Activated CD8-positive, alpha-beta memory T cell treated with anti-CD3 and anti-CD28 coated beads, Interleukin-2, amount 50 U/mL, for 24 hours (primary cell): Measurements from ENCODE around the gene NOXRED1.
"Not testable (repeated sequence)": the region's sequence is repeated elsewhere in the genome, so short reads cannot be mapped to it uniquely, and the experiment has no call there.

Experiments
- DNase-seq: peaks from one replicate; pipeline ENCODE4 v3.0.0-alpha.2; 2020; ENCODE audit errors: extremely low read depth

NOXRED1 gene, protein sequence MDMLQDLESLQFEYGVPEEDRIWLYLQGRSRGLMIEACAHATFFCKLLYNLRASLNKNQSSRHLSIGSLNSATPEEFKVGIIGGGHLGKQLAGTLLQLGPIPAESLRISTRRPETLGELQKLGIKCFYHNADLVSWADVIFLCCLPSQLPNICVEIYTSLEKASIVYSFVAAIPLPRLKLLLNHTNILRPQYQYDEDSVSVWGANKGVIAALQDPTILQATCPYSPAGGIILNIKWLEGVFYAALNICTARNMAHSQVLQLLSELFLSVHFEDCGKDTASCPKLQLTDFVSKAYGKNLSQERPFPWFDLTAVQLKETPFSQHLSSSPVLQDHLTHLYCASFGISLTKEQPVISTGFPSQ

DNA sequence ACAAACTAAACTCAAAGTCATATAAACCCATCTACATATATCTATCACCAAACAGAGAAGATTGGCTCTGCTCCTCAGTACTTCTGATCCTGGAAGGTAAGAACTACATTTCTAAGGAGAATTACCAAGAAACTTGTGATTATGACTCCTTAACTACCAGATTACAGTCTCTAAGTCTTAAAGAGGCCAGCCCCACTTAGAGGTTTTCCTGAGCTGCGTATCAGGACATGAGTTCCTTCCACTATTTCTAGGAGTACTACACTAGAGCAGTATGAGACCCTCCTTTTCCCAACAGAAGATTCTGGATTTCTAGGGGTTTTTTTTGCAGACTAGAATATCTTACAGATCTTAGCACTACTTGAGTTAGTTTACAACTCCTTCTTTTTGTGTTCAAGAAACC, at the start of gene NOXRED1:
TSS of gene NOXRED1 (minus strand) at position 101 of the 400 bp plus-strand sequence. CDS start 634 bp downstream, outside the sequence.
- DNase-seq = no peak

DNA sequence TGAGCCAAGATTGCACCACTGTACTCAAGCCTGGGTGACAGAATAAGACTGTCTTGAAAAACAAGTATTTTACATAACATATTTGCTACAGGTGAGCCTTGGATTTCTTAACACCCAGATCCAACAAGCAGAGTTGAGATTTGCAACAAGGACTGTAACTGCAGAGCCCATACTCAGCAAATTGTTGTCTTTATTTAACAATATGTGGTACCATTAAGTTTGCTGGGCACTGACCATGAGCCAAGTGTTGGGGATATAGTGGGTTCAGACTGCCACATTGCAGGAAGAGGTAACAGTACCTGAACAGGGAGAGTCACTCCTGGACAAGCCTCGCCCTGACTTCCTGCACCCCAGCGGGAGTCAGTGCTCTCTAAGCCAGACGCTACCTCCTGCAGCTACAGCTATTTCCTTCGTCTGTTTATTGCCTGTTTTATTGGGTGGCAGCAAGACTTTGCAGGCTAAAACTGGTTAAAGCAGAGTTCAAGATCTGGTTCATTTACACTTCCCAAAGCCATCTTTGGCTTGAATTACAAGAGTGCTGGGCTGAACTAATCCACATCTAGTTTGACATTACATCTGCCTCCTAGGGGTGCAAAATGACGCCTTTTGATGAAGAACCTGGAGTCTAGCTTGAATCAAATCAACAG, 47.0 kb upstream of the NOXRED1 start:
- DNase-seq = no peak

DNA sequence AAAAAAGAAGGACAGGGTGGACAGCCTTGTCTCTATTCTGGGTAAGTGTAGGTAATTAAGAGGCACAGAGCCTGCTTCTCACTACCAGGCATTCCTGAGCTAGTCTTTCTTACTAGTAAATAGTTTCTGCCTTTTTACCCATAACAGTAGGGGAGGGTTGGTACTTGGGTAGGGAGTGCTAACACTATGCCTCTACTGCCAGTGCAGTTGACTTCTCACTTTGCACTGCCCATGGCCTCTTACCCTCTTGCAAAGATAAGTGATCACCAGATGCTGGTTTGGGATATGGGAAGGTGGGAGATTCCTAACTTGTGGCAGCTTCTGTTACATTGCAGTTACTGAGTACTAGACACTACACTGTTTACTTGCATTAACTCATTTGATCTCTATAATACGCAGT, 46.2 kb upstream of the NOXRED1 start:
- DNase-seq = no peak

DNA sequence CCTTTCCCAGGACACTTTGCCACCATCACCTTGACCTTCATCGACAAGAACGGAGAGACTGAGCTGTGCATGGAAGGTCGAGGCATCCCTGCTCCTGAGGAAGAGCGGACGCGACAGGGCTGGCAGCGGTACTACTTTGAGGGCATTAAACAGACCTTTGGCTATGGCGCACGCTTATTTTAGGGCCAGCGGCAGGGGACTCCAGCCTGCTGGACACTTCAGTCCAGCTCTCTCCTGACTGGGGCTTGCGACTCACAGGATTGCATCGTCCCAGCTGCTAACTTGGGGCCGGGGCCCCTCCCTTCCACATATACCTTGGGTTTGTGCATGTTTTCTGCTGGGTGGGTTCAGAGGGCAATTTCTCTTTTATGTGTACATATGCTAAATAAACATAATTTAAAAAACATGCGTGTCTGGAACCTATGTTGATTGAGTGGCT, 45.8 kb upstream of the NOXRED1 start:
- DNase-seq = no peak

DNA sequence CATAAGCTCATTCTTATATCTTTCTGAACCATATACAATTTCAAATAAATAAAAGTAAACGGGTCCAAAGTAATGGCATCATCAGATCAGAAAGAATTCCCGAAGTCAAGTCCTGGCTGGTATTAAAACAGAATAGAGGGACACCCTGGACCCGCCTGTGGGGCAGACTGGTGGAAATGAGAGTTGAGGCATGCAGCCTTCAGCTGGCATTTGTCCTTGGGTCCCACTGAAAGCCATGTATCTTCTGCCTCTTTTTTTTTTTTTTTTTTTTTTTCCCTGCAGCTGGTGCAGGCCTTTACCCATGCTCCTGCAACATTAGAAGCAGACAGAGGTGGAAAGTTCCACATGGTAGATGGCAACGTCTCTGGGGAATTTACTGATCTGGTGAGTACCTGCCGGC, 44.5 kb upstream of the NOXRED1 start:
- no peak for DNase-seq

DNA sequence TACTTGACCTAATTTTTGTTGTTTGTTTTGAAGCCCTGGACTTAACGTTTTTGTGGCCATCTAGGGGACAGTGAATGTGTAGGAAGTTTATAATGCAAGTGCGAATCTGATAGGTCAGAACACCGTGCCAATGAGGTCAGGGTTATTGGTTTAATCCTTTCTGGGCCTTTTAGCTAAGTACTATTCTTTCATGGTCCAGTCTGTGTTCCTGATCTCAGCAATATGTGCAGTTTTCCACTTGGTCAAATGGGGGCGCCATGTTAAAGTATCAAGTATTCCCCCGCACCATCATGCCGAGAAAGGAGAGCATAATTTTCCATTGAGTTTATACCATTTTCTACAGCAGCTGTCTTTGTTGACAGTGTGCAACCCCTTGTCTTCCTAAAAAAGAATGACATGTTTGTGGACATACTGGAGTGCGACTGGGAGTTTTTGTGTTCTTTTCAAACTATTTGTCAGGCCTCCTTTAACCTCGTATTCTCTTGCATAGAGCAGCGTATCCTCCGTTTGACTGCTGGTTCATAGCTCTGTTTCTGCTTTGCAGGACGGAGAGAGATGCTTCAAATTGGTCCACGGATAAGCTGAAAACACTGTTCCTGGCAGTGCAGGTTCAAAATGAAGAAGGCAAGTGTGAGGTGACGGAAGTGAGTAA, 35.9 kb upstream of the NOXRED1 start:
- peak; percentile 45 for DNase-seq

DNA sequence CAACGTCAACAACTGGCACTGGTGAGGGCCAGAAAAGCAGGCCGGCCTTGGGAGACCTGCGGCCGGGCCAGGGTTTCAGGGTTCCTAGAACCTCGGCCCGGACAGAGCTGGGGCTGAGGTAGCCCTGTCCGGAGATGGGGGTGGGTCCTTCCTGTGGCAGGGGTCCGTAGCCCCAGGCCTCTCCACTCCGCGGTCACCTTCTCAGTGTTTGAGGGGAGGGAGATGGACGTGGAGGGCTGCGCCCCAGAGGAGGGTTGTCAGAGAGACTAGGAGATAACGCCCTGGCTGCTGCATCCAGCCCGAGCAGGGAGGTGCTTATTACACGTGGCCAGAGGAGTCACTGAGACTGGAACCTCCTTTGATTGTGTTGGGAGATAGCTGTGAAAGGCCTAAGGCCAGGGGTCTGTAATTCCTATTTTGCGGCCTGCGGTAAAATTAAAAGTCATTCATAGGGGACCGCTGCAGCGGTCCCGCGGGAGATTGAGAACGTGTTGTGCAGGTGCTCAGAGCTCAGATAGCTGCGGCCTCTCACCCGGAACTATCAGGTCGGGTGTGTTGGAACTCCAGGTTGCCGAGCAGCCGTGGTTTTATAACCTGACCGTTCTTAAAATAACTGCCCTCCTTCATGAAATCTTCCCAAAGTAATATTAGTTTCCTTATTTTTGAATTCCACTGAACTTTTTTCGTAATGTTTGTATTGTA, 35.1 kb upstream of the NOXRED1 start:
- no peak for DNase-seq

DNA sequence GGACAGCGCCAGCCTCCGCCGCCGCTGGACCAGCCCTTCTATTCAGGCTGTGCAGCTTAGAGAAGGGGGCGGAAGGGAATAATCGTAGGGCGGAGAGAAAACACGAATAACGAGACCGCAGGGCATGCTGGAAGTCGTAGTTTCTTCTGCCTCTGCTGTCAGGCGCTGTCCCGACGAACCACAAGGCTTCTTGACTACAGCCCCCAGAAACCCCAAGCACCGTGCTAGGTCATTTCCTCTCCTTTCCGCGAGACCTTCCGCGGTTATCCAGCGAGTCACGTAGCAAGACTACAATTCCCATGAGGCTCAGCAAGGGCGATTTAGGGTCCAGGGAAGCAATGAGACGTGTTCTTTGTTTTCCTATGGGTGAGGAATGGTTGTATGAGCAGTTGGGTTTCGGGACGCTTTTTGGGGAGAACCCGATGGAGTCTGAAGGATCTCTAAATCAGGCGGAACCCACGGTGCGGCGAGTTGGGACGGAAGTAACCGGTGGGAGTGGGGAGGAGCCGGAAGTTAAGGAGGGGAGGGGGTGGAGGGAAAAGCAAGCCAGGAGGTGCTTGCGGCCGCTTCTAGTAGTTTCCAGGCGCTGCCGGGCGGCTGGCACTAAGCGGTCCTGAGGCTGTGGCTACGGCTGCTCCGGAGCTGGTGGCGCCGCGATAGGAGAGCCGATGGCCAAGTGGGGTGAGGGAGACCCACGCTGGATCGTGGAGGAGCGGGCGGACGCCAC, 34.4 kb upstream of the NOXRED1 start, which contains the start of the genes AHSA1 and VIPAS39:
TSS of gene AHSA1 (plus strand) at position 572 of the 727 bp plus-strand sequence. CDS start at position 669, 97 bp downstream.
TSS of gene VIPAS39 (minus strand) at position 80 of the 727 bp plus-strand sequence. CDS start 3,499 bp downstream, outside the sequence.
- DNase-seq = peak; percentile 88

DNA sequence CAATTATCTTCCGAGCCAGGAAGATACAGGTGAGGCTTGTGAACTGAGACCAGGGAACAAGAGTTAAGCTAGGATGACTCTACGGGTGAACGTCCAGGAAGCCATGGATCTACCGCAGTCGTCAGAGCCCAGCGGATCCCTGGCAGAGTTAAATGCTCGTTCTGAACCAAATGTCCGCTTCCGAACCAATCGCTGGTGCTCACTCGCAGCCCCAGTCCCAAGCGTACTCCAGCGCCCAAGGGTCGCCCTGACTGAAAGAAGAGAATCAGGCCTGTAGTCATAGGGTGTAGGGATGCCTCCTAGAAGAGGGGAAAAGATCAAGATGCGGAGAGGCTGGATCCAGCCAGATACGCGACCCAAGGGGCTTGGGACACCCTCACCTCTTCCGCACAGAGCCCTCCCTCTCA, 33.8 kb upstream of the NOXRED1 start:
- DNase-seq = no peak

DNA sequence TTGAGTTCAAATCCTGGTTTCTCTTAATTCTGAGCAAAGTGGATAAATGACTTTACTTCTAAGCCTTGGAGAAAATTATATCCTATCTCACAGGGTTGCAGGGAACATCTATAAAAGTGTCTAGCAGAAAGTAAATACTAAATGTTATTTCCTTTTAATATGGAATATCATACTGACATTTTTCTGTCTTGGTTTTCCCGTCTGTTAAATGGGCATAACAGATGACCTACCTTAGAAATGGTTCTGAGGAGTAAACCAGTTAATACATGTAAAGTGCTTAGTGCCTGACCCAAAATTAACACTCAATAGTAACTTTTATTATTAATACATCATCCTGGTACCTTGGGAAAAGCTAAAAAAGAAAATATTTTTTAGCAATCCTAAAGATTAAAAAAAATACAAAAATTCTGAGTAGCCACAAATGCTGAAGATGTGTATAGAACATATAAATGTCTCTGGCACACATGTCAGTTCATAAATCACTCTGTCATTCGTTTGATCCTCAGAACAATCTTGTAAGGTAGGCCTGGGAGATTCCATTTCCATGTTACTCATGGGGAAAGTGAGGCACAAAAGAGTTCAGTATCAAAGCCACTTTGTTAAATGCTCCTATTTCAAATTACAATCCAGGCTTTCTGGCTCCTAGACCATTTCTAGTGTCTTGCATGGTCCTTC, 32.8 kb upstream of the NOXRED1 start:
- DNase-seq = no peak

DNA sequence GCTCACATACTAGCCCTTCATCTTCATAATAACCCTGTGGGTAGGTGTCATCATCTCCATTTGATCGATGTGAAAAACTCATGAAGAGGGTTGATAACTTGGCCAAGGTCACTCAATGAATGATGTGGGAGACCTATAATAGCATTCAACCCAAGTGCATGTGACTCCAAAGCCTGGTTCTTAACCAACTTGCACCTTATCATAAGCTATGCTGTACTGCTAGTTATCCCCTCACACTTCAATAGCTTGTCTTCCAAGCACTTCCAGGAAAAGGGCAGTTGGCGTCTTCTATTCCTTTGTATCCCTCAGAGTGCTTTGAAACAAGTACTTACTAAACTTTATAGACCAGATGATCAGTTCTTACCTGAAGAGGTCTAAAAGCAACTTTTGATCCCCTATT, 18.9 kb upstream of the NOXRED1 start:
- no peak for DNase-seq

DNA sequence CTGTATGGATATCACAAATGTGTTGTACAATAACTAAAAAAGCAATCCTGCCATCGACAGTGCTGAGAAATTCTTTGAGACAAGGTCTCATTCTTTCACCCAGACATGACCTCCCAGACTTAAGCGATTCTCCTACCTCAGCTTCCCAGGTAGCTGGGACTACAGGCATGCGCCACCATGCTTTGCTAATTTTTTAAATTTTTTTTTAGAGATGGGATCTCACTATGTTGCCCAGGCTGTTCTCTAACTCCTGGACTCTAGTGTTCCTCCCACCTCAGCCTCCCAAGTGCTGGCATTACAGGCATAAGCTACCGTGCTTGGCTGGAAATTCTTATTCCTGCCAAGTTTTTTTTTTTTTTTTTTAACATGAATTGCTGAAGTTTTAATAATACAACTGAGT, 16.5 kb upstream of the NOXRED1 start:
- no peak for DNase-seq

DNA sequence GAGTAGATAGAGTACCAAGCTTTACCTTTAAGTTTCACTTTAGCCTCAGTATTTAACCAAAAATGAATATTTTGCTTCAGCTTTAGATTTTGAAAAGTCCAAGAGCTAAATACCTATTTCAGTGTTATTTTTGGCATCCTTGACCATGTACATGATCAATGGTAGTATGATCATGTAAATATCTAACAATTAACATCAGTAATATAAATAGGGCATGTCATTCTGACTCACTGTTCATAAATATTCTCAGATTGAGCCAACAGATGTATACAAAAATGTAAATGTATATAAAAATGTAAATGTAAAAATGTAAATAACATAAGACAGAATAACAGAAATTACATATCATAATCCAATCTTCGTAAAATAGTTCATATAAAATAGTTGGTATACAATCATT, 15.3 kb upstream of the NOXRED1 start:
- DNase-seq = no peak

DNA sequence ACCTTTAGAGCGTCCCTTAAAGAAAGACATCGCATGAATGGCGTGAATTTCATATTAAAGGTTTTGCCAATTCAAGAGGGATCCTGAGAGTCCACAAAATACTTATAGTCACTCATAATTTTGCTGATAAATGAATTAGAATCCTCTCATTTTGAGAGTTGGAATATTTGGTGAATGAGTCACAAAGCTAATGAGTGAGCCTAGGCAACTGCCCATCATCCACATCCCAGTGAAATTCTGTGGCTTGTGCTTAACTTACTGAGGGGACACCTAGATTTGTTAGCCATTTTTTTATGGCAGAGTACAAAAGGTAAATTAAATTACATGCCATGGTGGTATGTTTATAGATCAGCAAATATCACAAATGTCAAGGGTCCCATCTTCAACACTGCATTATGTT, 12.7 kb upstream of the NOXRED1 start:
- DNase-seq = no peak

DNA sequence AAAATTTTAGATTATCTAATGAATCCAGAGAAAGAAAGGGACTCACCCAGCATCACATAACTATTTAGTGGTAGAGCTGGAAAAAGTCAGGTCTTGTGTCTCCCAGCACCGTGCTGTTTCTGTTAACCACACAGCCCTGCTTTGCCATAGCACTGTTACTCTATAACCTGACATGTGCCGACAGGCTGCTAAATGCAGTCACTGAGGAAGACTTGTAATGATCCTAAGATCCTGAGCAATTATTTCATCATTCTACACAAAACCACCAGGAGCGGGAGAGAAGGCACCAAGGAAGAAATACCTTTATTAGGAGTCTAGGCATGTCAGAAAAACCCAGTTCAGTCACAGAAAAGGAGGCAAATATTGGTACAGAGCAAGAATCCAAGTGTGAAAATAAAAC, 3.1 kb upstream of the NOXRED1 start:
- no peak for DNase-seq

DNA sequence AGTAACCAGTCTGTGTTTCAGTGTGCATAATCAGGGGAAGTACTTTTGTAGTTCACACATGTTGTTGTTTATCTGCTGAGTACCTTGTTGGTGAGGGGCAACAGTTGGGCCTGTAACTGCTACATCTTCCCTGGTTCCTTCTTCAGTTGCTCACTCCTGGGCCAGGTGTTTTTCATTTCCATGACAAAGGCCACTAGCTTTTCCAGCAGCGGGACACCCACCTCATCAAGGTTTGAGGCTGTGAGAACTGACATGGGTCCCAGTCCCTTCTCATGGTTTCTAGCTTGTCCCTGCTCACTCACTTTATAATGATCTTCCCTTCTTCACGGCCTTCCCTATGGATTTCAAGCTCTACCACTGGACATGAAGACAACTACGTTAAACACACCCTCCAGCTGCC, 1.5 kb upstream of the NOXRED1 start:
- no peak for DNase-seq

DNA sequence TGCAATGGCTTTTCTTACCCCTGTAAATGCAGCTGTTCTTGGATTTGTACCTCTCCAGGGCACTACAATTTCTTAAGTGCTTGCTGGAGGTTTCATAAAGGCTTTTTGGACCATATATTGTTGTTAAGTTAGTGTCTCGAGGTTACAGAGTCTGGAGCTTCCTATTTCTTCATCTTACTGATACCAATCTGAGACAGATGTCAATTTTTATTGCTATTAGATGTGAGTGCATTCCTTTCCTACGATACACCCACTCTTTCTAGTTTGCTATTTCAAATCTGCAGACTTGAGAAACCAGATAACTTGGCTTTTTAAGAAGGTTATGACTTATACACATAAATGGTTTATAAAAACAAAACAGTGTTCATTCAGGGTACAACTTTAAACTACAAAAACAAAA, 2.1 kb downstream of the NOXRED1 start:
- DNase-seq = no peak

DNA sequence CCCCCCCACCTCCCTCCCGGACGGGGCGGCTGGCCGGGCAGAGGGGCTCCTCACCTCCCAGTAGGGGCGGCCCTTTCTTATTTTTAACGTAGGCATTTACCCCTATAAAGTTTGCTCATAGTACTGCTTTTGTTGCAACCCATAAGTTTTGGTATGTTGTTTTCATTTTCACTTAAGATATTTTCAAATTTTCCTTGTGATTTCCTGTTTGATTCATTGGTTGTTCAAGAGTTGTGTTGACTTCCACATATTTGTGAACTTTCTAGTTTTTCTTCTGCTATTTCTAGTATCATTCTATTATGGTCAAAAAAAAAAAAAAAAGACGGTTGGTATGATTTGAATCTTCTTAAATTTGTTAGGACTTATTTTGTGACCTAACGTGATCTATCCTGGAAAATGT, 6.5 kb downstream of the NOXRED1 start:
- no peak for DNase-seq

DNA sequence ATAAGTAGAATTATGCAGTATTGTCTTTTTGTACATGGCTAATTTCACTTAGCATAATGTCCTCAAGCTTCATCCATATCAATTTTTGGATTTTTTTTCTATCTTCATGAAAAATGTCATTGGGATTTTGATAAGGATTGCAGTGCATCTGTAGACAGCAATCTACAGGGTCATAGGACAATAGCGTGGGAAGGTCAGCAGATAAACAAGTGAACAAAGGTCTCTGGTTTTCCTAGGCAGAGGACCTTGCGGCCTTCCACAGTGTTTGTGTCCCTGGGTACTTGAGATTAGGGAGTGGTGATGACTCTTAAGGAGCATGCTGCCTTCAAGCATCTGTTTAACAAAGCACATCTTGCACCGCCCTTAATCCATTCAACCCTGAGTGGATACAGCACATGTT, 7.2 kb downstream of the NOXRED1 start:
- not testable (repeated sequence) for DNase-seq

DNA sequence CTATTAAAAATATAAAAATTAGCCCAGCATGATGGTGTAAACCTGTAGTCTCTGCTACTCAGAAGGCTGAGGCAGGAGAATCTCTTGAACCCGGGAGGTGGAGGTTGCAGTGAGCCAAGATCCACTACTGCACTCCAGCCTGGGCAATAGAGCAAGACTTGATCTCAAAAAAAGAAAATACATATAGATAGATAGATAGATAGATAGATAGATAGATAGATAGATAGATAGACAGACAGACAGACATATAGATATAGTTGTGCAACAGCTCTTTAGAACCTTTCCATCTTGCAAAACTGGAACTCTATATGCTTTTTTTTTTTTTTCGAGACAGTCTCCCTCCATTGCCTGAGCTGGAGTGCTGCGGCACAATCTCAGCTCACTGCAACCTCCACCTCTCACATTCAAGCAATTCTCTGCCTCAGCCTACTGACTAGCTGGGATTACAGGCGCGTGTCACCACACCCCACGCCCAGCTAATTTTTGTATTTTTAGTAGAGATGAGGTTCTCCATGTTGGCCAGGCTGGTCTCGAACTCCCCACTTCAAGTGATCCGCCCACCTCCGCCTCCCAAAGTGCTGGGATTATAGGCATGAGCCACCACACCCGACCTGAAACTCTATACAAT, 7.8 kb downstream of the NOXRED1 start:
- DNase-seq = not testable (repeated sequence)
